GM12878 (cell line): ENCODE data around the gene CCDC74A.
"Not testable (repeated sequence)": the region's sequence is repeated elsewhere in the genome, so short reads cannot be mapped to it uniquely, and the experiment has no call there.

Experiments used
- EP300 ChIP-seq, 2 experiments: fragments of 150-350 bp in 1 of 2; IDR thresholded peaks; 2 replicates each; pipeline ENCODE4 v1.6.1; 2011 to 2012; ENCODE audit warnings: low read depth in 2 of 2, low read length in 2 of 2, borderline replicate concordance in 1 of 2, improper control_type of control experiment in 1 of 2, inconsistent platforms in 1 of 2; ENCODE audit not compliant: control insufficient read depth in 1 of 2
- EZH2 ChIP-seq: IDR thresholded peaks from 2 replicates; pipeline ENCODE4 v1.6.1; 2012; ENCODE audit warnings: low read depth, mild to moderate bottlenecking, control low read depth, inconsistent platforms, low read length, borderline replicate concordance; ENCODE audit not compliant: control insufficient read depth
- GATAD2B ChIP-seq: fragments of 450-650 bp; conservative IDR thresholded peaks from 2 replicates; pipeline ENCODE4 v1.6.1; 2017; ENCODE audit warnings: low read depth, mild to moderate bottlenecking, moderate library complexity
- NR2C2 ChIP-seq: IDR thresholded peaks from 2 replicates; pipeline ENCODE4 v1.6.1; 2011; ENCODE audit warnings: borderline replicate concordance, low read depth; ENCODE audit not compliant: control insufficient read depth, insufficient read length
- POLR2A ChIP-seq: IDR thresholded peaks from 2 replicates; pipeline ENCODE4 v1.6.1; 2011; ENCODE audit warnings: low read depth, mild to moderate bottlenecking, low read length
- POLR2AphosphoS5 ChIP-seq: IDR thresholded peaks from 2 replicates; pipeline ENCODE4 v1.6.1; 2011; ENCODE audit warnings: mild to moderate bottlenecking, low read length, inconsistent platforms
- RAD21 ChIP-seq: IDR thresholded peaks from 2 replicates; pipeline ENCODE4 v1.6.1; 2011; ENCODE audit warnings: mild to moderate bottlenecking, low read depth, low read length, moderate library complexity; ENCODE audit not compliant: insufficient read depth
- ZNF24 ChIP-seq: fragments of 450-650 bp; IDR thresholded peaks from 2 replicates; pipeline ENCODE4 v1.6.1; 2017; ENCODE audit warnings: antibody characterized with exemption, mild to moderate bottlenecking
- TF ChIP-seq, protein P1 (sequence below): IDR thresholded peaks from 2 replicates; pipeline ENCODE4 v1.6.1; 2012; ENCODE audit warnings: low read depth, low read length, improper control_type of control experiment
- TF ChIP-seq, protein P2 (sequence below): fragments of 450-650 bp; formaldehyde crosslinking; IDR thresholded peaks from 2 replicates; pipeline ENCODE4 v1.4.0; 2022; ENCODE audit warnings: mild to moderate bottlenecking, moderate library complexity
- TF ChIP-seq, protein P3 (sequence below), 3 experiments: IDR thresholded peaks in 2 of 3; conservative IDR thresholded peaks in 1 of 3; 2 replicates each; pipeline ENCODE4 v1.5.1; 2011; ENCODE audit warnings: low read depth in 3 of 3, low read length in 3 of 3, mild to moderate bottlenecking in 3 of 3, control low read depth in 2 of 3, moderate library complexity in 2 of 3, inconsistent platforms in 1 of 3, mixed read lengths in 1 of 3; ENCODE audit not compliant: control insufficient read depth in 2 of 3, insufficient read depth in 1 of 3; ENCODE audit errors: extremely low read depth in 1 of 3

DNA sequence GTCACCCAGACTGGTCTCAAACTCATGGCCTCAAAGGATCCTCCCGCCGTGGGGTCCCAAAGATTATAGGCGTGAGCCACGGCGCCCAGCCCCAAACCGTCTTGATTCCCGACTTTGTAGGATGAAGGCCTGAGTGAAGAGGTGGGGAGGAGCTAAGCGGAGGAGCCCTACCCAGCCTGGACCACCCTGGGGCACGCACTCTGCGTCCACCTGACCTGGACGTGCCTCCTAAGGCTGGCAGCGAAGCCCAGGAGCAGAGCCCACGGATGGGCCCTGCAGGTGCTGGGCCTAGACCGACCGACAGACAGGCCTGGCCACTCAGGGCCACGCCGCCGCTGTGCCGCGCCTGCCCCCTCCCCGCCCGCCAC lies 36.2 kb upstream of the CCDC74A start:
- TF ChIP-seq NR2C2; POLR2AphosphoS5; GATAD2B; POLR2A; ZNF24; EP300 (IDR thresholded peaks at IDR 0.05; ENCODE audit: borderline replicate concordance in 1 of 2, control insufficient read depth in 1 of 2, low read depth in 2 of 2, low read length in 2 of 2); EZH2; RAD21: not testable (repeated sequence)
- TF ChIP-seq, protein P1, sequence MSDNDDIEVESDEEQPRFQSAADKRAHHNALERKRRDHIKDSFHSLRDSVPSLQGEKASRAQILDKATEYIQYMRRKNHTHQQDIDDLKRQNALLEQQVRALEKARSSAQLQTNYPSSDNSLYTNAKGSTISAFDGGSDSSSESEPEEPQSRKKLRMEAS = not testable (repeated sequence)
- TF ChIP-seq, protein P2, sequence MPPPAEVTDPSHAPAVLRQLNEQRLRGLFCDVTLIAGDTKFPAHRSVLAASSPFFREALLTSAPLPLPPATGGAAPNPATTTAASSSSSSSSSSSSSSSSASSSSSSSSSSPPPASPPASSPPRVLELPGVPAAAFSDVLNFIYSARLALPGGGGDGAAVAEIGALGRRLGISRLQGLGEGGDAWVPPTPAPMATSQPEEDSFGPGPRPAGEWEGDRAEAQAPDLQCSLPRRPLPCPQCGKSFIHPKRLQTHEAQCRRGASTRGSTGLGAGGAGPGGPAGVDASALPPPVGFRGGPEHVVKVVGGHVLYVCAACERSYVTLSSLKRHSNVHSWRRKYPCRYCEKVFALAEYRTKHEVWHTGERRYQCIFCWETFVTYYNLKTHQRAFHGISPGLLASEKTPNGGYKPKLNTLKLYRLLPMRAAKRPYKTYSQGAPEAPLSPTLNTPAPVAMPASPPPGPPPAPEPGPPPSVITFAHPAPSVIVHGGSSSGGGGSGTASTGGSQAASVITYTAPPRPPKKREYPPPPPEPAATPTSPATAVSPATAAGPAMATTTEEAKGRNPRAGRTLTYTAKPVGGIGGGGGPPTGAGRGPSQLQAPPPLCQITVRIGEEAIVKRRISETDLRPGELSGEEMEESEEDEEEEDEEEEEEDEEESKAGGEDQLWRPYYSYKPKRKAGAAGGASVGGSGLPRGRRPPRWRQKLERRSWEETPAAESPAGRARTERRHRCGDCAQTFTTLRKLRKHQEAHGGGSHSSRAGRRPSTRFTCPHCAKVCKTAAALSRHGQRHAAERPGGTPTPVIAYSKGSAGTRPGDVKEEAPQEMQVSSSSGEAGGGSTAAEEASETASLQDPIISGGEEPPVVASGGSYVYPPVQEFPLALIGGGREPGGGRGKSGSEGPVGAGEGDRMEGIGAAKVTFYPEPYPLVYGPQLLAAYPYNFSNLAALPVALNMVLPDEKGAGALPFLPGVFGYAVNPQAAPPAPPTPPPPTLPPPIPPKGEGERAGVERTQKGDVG (CRISPR knock-in tag) = not testable (repeated sequence)
- TF ChIP-seq, protein P3, sequence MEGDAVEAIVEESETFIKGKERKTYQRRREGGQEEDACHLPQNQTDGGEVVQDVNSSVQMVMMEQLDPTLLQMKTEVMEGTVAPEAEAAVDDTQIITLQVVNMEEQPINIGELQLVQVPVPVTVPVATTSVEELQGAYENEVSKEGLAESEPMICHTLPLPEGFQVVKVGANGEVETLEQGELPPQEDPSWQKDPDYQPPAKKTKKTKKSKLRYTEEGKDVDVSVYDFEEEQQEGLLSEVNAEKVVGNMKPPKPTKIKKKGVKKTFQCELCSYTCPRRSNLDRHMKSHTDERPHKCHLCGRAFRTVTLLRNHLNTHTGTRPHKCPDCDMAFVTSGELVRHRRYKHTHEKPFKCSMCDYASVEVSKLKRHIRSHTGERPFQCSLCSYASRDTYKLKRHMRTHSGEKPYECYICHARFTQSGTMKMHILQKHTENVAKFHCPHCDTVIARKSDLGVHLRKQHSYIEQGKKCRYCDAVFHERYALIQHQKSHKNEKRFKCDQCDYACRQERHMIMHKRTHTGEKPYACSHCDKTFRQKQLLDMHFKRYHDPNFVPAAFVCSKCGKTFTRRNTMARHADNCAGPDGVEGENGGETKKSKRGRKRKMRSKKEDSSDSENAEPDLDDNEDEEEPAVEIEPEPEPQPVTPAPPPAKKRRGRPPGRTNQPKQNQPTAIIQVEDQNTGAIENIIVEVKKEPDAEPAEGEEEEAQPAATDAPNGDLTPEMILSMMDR (IDR thresholded peaks at IDR 0.05 in 2 of 3, conservative IDR thresholded peaks at IDR 0.05 in 1 of 3; ENCODE audit: control insufficient read depth in 2 of 3, extremely low read depth in 1 of 3, insufficient read depth in 1 of 3, low read depth in 3 of 3, low read length in 3 of 3) = not testable (repeated sequence)
